GM12801 (cell line): Measurements from ENCODE around the gene TPP1.

ENCODE experiments used
- TF ChIP-seq, protein P1 (sequence below): IDR thresholded peaks from one replicate; pipeline ENCODE4 v1.5.1; 2011; ENCODE audit warnings: control low read depth; ENCODE audit not compliant: insufficient read length; ENCODE audit errors: extremely low read depth

TPP1 gene

GRCh38 chr11:6572215-6572614, 47.0 kb downstream of the TPP1 start:
- TF ChIP-seq, protein P1, sequence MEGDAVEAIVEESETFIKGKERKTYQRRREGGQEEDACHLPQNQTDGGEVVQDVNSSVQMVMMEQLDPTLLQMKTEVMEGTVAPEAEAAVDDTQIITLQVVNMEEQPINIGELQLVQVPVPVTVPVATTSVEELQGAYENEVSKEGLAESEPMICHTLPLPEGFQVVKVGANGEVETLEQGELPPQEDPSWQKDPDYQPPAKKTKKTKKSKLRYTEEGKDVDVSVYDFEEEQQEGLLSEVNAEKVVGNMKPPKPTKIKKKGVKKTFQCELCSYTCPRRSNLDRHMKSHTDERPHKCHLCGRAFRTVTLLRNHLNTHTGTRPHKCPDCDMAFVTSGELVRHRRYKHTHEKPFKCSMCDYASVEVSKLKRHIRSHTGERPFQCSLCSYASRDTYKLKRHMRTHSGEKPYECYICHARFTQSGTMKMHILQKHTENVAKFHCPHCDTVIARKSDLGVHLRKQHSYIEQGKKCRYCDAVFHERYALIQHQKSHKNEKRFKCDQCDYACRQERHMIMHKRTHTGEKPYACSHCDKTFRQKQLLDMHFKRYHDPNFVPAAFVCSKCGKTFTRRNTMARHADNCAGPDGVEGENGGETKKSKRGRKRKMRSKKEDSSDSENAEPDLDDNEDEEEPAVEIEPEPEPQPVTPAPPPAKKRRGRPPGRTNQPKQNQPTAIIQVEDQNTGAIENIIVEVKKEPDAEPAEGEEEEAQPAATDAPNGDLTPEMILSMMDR = no peak

DNA sequence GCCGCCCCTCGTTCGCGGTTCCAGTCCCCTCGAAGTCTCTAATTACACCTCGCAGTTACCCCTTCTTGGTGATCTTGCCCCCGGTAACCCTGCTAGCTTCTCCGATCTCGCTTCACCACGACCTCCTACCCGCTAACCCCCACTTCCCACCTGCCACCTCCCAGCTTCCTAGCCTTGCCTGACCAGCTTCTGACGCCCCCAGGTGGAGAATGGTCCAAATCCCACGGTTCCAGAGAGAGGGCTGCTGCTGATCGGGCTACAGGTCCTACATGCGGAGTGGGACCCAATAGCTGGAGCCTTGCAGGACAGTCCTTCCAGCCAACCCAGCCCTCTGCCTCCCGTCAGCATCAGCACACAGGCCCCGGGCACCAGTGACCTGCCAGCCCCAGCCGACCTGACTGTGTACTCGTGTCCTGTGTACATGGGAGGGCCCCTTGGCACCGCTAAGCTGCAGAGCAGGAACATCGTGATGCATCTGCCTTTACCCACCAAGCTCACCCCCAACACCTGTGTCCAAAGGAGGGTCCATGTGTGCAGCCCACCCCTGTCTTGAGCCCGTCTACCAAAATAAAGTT, 47.7 kb downstream of the TPP1 start:
- TF ChIP-seq, protein P1 = no peak

- TF ChIP-seq, protein P1 = no peak
These were observed 48.4 kb downstream of the TPP1 start for GRCh38 chr11:6570691-6571427.

- TF ChIP-seq, protein P1 = no peak
These were observed 49.5 kb downstream of the TPP1 start for GRCh38 chr11:6569706-6570105.

DNA sequence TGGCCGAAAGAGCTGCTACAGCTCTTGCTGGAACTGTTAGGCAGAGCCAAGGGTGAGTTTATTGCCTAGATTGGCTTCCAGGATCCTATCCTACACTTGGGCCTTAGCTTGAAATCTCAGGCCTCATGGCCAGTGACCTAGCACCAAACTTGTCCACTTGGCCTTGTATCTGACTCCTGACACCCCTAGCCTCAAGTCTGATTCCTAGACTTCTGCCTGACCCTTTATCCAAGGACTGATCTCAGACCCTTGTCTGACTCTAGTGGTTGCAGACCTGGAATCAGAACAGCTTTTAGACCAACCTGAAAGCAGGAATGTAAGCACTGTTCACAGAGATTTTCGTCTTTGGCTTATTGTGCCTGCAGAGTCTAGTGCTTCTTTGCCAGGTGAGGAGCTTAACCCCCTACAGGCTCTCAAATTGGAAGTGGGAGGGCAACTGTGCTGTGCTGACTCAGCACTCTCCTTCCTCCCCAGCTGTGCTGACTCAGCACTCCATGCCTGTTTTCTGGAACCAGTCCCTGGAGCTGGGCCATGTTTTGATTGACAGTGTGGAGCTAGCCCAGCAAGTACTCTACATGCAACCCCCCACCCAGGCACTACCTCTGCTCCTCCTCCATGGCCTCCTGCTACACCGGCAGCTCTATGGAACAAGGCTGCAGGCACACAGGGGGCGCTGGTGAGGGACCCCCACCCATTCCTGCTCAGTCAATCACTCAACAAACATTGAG, 50.9 kb downstream of the TPP1 start:
- TF ChIP-seq, protein P1 = no peak

DNA sequence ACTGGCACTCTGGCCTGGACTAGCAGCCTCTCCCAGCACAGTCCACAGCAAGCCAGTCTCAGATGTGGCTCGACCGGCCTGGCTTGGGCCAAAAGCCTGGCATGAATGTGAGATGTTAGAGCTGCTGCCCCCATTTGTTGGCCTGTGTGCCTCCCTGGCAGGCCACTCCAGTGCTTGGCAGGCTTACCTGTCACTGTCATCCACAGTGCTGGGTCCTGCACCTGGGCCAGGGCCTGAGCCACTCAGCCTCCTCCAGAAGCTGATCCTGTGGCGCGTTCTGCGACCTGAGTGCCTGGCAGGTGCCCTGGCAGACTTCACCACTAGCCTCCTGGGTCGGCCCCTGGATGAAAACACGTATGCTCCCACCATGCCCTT, 51.9 kb downstream of the TPP1 start:
- TF ChIP-seq, protein P1 = no peak

GRCh38 chr11:6566704-6567370, 52.4 kb downstream of the TPP1 start:
- TF ChIP-seq, protein P1 = no peak
